Dedifferentiated amniotic fluid mesenchymal stem cell (primary cell): Measurements from ENCODE around the gene CD74.

ENCODE experiments used
- DNase-seq: peaks from one replicate; pipeline ENCODE4 v3.0.0-alpha.2; 2016; ENCODE audit errors: extremely low spot score

Gene CD74

GRCh38 chr5:150409638-150410523 lies 2.8 kb downstream of the CD74 start:
- peak; percentile 90 for DNase-seq

DNA sequence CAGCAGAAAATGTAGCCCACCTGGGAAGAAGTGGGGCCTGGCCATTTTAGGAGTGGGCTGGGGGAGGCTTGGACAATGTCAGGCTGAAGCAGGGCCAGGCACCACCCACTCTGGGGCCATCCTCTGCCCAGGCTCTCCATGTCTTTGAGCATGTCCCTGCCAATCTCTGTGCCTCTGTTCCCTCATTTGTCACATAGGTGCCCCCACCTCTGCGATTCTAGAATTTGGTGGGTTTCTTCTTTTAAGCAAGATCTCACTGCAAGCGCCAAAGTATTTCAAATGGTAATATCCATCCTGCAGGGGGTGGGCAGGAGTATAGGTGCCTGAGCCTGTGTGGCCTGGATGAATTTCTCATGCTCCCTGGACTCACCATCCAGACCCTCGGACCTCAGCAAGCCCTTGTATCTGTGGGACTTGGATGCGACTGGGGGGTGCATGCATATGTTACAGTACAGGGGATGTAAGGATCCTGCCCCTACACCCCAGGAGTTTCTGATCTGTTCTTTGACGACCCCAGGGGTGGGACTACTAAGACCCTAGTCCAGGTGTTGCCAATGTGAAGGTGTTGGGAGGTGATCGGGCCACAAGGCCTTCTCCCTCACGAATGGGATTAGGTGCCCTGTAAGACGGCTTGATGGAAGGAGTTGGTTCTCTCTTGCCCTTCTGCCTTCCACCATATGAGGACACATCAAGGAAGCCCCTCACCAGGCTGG lies 4.3 kb downstream of the CD74 start:
- DNase-seq = no peak

- no peak for DNase-seq
Measured at GRCh38 chr5:150407096-150407720, 5.5 kb downstream of the CD74 start.

DNA sequence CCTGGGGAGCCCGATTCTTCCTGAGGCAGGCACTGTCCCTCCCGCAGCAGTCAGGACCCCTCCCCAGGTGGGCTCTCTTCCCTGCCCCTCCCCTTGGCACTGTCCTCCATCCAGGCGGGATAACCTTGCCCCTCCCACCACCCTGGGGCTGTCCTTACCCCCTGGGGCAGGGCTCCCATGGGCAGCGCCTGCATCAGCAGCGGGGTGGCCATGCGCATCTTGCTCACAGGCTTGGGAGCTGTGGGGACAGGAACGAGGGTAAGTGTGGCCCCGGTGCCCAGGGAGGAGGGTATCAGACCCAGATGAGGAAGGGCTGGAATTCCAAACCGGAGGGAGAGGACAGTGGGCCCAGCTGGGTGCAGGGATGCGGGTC lies 6.0 kb downstream of the CD74 start:
- DNase-seq = no peak

DNA sequence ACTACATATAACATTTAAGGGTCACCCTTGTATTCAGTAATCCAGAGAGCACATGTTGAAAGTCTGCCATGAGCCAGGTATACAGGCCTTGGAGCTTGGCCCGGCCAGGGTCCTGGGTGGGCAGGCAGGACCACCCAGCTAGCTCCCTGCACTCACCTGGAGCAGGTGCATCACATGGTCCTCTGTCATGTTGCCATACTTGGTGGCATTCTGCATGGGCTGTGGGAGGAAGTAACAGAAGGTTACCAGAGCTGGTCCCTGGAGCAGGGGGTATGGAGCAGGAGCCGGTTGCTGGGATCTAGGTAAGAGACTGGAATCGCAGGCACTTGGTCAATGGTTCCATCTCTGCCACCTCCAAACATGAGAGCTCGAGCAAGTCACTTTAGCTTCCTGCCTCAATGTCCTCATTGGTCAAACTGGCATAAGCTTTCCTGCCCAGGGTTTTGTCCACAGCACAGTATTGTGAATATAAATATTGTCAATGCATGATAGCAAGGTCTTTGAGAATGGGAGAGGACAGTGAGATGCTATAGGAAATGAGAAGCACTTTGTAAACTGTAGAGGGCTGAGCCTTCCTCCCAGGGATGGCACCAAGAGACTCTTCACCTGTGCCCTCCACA lies 6.5 kb downstream of the CD74 start:
- DNase-seq = no peak

GRCh38 chr5:150404941-150405816 lies 7.5 kb downstream of the CD74 start:
- DNase-seq = no peak

- no peak for DNase-seq
Measured at GRCh38 chr5:150404535-150404934, 8.2 kb downstream of the CD74 start.

GRCh38 chr5:150404121-150404520 lies 8.6 kb downstream of the CD74 start:
- no peak for DNase-seq

DNA sequence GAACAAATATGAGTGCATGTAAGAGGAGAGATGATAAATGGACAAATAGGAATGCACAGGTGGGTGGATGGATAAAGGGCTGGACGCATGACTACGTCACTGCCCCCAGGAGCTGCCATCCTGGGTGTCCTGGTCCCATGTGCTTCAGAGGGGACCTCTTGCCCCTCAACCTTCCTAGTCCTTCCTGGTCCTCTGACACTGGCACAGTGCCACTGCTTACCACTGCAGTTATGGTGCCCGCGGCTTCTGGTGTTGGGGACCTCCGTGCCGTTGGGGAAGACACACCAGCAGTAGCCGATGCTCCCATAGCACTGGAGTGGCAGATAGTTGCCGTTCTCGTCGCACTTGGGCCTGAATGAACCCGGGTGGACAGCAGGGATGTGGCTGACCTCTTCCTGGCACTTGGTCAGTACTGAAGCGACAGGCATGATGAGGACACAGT lies 9.8 kb downstream of the CD74 start:
- no peak for DNase-seq

DNA sequence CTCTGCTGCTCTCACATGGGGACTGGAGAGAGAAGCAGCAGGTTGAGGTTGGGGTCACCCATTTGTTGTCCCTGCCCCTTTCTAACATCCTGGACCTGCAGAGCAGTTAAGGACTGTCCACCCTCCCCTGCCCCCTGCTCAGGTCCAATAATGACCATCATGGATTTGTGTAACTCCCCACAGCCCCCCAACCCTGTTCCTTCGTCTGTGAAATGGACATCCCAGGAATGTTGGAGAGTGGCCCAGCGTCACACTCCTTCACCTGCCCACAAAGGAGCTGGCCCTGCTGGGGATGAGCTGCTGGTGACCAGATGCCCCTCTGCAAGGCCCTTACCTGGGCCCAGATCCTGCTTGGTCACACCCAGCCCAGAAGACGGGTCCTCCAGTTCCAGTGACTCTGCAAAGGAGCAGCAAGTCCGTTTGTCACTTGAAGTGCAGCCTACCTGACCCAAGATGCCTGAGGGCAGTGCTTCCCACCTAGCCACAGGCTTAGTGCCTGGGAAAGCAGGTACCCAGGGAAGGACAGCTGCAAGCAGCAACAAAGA lies 10.4 kb downstream of the CD74 start:
- DNase-seq = no peak

DNA sequence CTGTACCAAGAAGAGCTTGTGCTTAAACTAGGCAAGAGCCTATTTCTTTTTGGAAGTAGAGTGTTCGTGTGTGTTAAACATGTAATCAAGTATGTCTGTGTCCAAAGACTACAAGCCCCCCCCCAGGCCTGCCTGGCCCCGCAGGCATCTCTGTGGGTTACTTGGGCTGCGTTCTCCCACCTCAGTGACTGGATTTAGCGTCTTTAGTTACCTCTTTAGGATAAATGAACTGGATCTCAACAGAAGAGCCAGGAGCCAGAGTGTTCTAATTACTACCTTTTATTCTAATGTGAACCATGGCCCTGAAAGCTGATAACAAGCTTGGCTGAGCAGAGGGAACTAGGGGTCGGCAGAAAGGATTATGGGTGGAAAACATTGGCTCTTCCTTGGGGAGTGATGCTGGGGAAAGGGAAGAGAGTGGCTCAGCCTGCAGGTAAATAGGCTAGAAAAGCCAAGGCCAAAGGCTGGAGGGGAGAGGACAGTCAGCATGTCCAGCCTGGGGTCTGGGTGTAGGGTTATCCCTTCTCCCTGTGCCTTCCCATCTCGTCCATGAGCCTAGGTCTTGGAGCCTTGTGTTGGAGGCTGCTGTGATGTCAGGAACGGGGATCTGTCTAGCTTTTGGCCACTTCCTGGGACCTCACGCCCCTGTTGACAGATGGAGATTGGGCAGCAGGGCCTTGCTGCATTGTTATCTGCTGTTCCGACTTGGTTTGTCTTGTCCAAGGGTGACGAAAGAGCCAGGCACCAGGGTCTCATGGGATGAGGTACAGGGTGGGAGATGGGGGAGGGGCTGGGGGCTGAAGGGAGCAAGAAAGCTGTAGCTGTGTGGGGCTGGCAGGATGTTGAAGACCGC lies 11.1 kb downstream of the CD74 start:
- no peak for DNase-seq

DNA sequence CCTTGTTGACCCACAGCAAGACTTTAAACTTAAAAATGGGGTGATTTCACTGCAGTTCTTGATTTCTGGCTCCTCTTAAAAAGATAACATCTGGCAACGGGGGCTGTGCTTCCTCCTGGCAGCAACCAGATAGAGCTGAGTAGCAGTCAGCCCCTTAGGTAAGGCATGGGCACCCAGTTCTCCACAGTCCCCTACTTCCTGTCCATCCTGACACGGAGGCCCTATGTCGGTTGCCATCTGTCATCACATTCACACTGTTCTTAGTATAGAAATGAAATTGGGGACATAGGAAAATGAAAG lies 11.7 kb downstream of the CD74 start:
- no peak for DNase-seq

DNA sequence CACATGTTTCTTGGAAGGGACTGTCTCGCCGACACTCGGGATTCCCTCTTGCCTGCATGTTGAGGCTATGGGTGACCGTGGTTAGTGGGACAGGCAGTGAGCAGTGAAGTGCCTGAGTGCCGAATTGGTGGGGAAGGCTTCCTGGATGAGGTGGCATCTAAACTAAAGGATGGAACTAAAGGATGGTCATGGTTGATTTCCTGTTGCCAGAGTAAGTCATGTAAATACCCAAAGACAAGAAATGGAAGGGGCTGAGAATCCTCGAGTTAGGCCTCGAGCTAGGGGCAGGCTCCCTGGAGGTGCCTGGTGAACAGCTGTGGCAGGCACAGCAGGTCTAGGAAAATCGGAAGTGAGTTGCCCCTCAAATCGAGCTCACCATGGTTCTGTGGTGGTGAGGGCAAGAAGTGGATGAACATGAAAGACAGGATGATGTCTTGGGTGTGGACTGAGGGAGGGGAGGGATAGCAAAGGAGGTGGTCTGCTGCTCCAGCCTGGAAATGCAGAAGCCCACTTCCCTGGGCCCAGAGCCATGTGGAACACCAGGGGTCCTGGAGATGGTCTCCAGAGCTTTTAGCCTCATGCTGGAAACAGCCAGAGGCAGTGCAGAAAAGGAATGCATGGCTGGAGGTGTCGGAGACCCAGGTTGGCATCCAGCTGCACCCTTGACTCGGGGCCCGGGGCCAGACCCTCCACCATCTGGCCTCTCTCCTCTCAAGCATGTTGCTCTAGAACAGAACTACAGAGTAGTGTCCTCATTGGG lies 12.2 kb downstream of the CD74 start:
- DNase-seq = no peak

DNA sequence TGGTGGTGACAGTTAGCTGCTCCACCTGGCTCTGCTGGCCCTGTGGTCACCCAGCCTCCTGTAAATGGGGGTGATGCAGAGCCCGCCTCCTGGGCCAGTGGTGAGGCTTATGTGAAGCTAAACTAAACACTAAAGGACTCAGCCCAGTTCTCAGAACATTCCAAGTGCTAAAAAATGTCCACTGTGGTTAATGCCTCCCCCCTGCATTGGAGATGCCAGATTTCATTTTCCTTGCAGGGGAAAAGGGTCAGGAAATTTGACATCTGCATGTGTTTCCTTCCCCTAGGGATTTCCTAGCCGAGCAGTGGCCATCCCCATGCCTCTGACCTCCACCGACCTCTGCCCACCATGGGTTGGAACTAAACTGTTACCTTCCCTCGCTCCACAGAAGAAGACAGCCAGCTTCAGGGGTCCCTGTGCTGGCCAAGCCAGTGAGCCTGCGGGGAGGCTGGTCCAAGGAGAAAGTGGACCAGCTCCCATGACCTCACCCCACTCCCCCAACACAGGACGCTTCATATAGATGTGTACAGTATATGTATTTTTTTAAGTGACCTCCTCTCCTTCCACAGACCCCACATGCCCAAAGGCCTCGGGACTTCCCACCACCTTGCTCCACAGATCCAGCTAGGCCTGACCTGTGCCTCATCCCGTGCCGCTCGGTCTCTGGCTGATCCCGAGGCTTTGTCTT lies 13.0 kb downstream of the CD74 start:
- DNase-seq = no peak

DNA sequence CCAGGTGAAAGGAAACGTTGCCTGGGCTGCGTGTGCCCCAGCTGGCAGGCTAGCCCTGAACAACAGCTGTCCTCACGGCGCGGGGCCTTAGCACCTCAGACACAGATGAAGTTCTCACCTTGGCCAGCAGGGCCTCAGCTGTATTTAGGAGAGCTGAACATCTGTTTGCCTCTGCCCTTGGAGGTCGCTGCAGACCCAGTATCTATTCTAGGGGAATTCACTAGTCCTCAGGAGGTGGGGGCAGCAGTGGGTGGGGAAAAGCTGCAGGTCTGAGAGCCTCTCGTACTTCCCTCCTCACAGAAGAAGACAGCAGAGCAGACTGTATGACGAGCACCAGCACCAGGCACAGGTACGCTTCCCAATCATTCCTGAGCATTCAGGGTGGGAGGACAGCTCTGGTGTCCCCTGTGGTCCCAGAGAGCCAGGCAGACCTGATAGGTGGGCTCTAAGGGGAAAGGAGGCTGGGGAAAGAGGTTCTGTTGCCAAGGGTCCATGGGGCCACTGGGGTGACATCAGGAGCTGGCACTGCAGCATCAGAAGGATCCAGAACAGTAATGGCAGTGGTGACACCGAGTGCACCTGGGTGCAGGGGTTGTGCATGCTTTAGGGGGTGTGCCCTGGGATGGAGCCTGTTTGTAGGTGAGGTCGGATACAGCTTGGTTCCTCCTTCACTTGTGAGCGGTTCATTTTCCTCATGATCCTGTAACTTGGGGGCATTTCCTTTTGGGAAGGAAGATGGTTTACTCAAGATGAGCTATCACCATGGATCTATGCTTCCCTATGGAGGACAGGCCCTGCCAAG lies 13.8 kb downstream of the CD74 start:
- no peak for DNase-seq

DNA sequence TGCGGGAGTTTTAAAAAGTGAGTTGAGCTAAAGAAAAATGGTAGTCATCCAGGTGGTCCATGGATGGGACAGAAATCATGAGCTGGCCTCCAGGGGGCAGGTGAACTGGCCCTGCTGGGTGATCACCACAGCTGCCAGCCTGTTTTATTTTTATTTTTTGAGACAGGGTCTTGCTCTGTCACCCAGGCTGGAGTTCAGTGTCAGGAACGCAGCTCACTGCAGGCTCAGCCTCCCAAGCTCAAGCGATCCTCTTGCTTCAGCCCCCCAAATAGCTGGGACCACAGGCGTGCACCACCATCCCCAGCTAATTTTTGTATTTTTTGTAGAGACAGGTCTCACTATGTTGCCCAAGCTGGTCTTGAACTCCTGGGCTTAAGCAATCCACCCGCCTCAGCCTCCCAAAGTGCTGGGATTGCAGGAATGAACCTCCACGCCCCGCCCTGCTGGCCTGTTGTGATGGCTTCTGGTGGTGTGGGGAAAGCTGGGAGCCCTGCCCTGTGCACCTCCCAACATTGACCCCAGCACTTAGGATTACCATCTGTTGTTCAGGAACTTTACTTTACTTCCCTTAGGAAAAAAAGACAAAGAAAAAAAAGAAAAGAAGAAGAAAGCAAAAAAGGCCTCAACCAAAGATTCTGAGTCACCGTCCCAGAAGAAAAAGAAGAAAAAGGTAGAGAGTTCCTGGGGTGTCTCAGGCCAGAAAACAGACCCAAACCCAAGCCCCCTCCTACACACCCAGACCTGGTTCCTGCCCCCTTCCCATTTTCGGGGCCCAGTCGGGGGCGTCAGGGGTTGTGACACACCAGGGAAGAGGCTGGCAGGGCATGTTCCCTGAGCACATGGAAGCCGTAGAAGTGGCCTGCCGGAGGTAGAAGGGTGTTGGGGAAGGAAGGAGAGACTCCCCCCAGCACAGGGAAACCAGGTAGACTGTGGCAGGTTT lies 14.7 kb downstream of the CD74 start:
- DNase-seq = no peak
